MCF 10A (cell line): Measurements from ENCODE around the gene GIT2. TPM values are rescaled to one million over a fixed set of nuclear protein-coding genes. Genes with fewer than 3 reads are reported as not detected.

Source experiments
- BruUV-seq: library from RNA; stranded (reverse); fragments of 400-500 nt; replicated peaks from 2 replicates; lab custom pipeline; 2021; lab: Mats Ljungman, UMichigan
- CTCF ChIA-PET: fragments of 300-600 bp; sonication (Branson Sonifier 250); formaldehyde crosslinking; extraction: SDS; loops from one replicate; lab custom pipeline; 2021; ENCODE audit warnings: antibody characterized with exemption, inconsistent platforms; lab: Yijun Ruan, JAX
- POLR2A ChIA-PET: fragments of 300-600, 350-650 bp; sonication (Branson Sonifier 250); formaldehyde crosslinking; extraction: SDS; loops from one replicate; lab custom pipeline; 2020; ENCODE audit warnings: antibody characterized with exemption, inconsistent platforms; lab: Yijun Ruan, JAX
- DNase-seq: peaks from one replicate; pipeline ENCODE4 v3.0.0-alpha.2; 2018; ENCODE audit not compliant: unreplicated experiment
- H3K27ac Mint-ChIP-seq: one replicate; pipeline ENCODE4 v1.8.0; 2022; ENCODE audit warnings: mild to moderate bottlenecking, low read depth, mixed read lengths; ENCODE audit not compliant: unreplicated experiment
- H3K27me3 Mint-ChIP-seq: one replicate; pipeline ENCODE4 v1.8.0; 2022; ENCODE audit warnings: mixed read lengths; ENCODE audit not compliant: insufficient read depth, unreplicated experiment
- H3K36me3 Mint-ChIP-seq: one replicate; pipeline ENCODE4 v1.8.0; 2022; ENCODE audit warnings: mild to moderate bottlenecking, moderate library complexity, mixed read lengths; ENCODE audit not compliant: insufficient read depth, unreplicated experiment
- H3K4me1 Mint-ChIP-seq: one replicate; pipeline ENCODE4 v1.8.0; 2022; ENCODE audit warnings: mixed read lengths; ENCODE audit not compliant: insufficient read depth, unreplicated experiment
- H3K4me3 Mint-ChIP-seq: one replicate; pipeline ENCODE4 v1.8.0; 2022; ENCODE audit warnings: mild to moderate bottlenecking, moderate library complexity, mixed read lengths; ENCODE audit not compliant: unreplicated experiment
- H3K9me3 Mint-ChIP-seq: one replicate; pipeline ENCODE4 v1.8.0; 2022; ENCODE audit warnings: mixed read lengths; ENCODE audit not compliant: unreplicated experiment
- CTCF ChIP-seq: fragments of 200-600 bp; IDR thresholded peaks from one replicate; pipeline ENCODE4 v1.8.0; 2022; ENCODE audit warnings: antibody characterized with exemption, mild to moderate bottlenecking; ENCODE audit not compliant: unreplicated experiment
- intact Hi-C: fragments of 100-400 bp; cut with micrococcal nuclease; formaldehyde crosslinking; loops from 2 replicates; pipeline ENCODE4 v1.14.1; 2022
- total RNA-seq: library from RNA; stranded (reverse); gene quantifications from 2 replicates; pipeline ENCODE4 v1.2.3, GENCODE V29; 2022

GIT2 gene
- total RNA-seq, 1 experiment from 2014 or later = 30.0 TPM

DNA sequence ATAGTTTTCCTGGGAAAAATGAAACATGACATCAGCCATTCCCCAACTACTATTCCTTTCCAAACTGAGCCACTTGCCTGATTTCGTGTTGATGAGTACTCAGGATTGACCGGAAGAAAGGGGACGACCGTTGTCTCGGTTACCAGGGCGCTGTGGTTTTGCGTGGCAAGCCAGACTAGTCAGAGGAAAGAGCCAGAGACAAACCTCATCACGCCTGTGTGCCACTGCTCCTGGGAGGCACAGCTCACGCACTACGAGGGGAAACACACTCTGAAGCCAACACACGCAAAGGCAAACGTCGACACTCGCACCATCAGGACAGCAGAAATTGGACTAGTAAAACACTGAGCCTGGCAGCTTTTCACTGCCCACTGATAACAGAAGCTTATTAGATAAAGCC, 35.0 kb downstream of the GIT2 start:
- POLR2A ChIA-PET = no interaction called here
- no peak overlapping the region for H3K27ac Mint-ChIP-seq

GRCh38 chr12:109959411-109960093, 36.6 kb downstream of the GIT2 start:
- CTCF ChIA-PET = interaction anchor here (0.7 kb wide), 1 partner anchor 16 kb away, joined by 3 read pairs; no protein-coding TSS in a partner anchor
- Mint-ChIP-seq H3K27me3 (no peaks in the 10 kb centered on the region), H3K36me3 (peaks cover 54% of the 10 kb centered on the region)

More for the DNA sequence above, 35.0 kb downstream of the GIT2 start:
- Mint-ChIP-seq H3K36me3 (peaks cover 59% of the 10 kb centered on the region), H3K27me3 (no peaks in the 10 kb centered on the region), H3K4me1 (no peaks in the 10 kb centered on the region), H3K4me3 (no peak overlapping the region), H3K9me3 (no peaks in the 10 kb centered on the region)
- no peak for TF ChIP-seq CTCF
- no peak for DNase-seq
- CTCF ChIA-PET = no interaction called here
- intact Hi-C loops = no loop called here
- BruUV-seq = no TSS peak

GRCh38 chr12:109958374-109958773, 37.8 kb downstream of the GIT2 start:
- Mint-ChIP-seq H3K36me3 (peaks cover 56% of the 10 kb centered on the region), H3K4me1 (no peaks in the 10 kb centered on the region), H3K27ac (no peak overlapping the region), H3K4me3 (no peak overlapping the region), H3K9me3 (no peaks in the 10 kb centered on the region), H3K27me3 (no peaks in the 10 kb centered on the region)
- DNase-seq = no peak
- intact Hi-C loops = no loop called here
- no peak for TF ChIP-seq CTCF
- CTCF ChIA-PET = no interaction called here
- POLR2A ChIA-PET = no interaction called here
- BruUV-seq = no TSS peak

More at GRCh38 chr12:109959411-109960093, 36.6 kb downstream of the GIT2 start:
- POLR2A ChIA-PET = no interaction called here
- no TSS peak for BruUV-seq
- H3K4me3 Mint-ChIP-seq = no peak overlapping the region
- no peaks in the 10 kb centered on the region for H3K4me1 Mint-ChIP-seq
- intact Hi-C loops = no loop called here
- H3K9me3 Mint-ChIP-seq = no peaks in the 10 kb centered on the region
- TF ChIP-seq CTCF = no peak
- DNase-seq = no peak
- no peak overlapping the region for H3K27ac Mint-ChIP-seq

GRCh38 chr12:109953656-109954055, 42.5 kb downstream of the GIT2 start:
- BruUV-seq = no TSS peak
- peaks cover 21% of the 10 kb centered on the region for H3K4me1 Mint-ChIP-seq
- intact Hi-C loops = loop anchor here (5.0 kb wide), 1 partner anchor 84 kb away; no protein-coding TSS in a partner anchor
- H3K4me3 Mint-ChIP-seq = no peak overlapping the region
- ChIA-PET CTCF (no interaction called here), POLR2A (no interaction called here)
- H3K27me3 Mint-ChIP-seq = no peaks in the 10 kb centered on the region
- peaks cover 66% of the 10 kb centered on the region for H3K36me3 Mint-ChIP-seq
- no peak for TF ChIP-seq CTCF
- no peaks in the 10 kb centered on the region for H3K9me3 Mint-ChIP-seq
- DNase-seq = no peak
- peak overlapping the region; percentile 24 for H3K27ac Mint-ChIP-seq
